NCI-H524 (cell line): ENCODE measurements around the gene SH3PXD2B.
"Not testable (repeated sequence)": the region's sequence is repeated elsewhere in the genome, so short reads cannot be mapped to it uniquely, and the experiment has no call there.

Experiments
- DNase-seq, 2 experiments: peaks; one replicate each; lab custom pipeline; 2025; lab: John Stamatoyannopoulos, UW

The SH3PXD2B gene

GRCh38 chr5:172302047-172302710 is 152.1 kb downstream of the SH3PXD2B start:
- no peak for DNase-seq

- DNase-seq = no peak
Observed at GRCh38 chr5:172299916-172300439, 154.3 kb downstream of the SH3PXD2B start.

GRCh38 chr5:172294831-172295230 is 159.5 kb downstream of the SH3PXD2B start:
- DNase-seq = no peak

- DNase-seq = no peak
Observed at GRCh38 chr5:172293745-172294342, 160.5 kb downstream of the SH3PXD2B start.

- peak; percentile 19 to 78 for DNase-seq
Observed at GRCh38 chr5:172293054-172293744, 161.1 kb downstream of the SH3PXD2B start.

- not testable (repeated sequence) for DNase-seq
Observed at GRCh38 chr5:172291837-172292236, 162.5 kb downstream of the SH3PXD2B start.

GRCh38 chr5:172288465-172288864 is 165.9 kb downstream of the SH3PXD2B start:
- DNase-seq = no peak

- not testable (repeated sequence) for DNase-seq
Observed at GRCh38 chr5:172287140-172287539, 167.2 kb downstream of the SH3PXD2B start.

- no peak for DNase-seq
Observed at GRCh38 chr5:172285226-172286143, 168.8 kb downstream of the SH3PXD2B start.

- DNase-seq = no peak
Observed at GRCh38 chr5:172284611-172284980, 169.7 kb downstream of the SH3PXD2B start.

GRCh38 chr5:172283862-172284610 is 170.3 kb downstream of the SH3PXD2B start:
- peak; percentile 15 to 67 for DNase-seq

- DNase-seq = peak; percentile 66 to 72
Observed at GRCh38 chr5:172283020-172283861, 171.1 kb downstream of the SH3PXD2B start, which contains the start of gene UBTD2. UBTD2 (minus strand) TSS chr5:172283764; CDS start chr5:172283665, 99 bp downstream.

- no peak for DNase-seq
Observed at GRCh38 chr5:172282272-172283019, 171.9 kb downstream of the SH3PXD2B start.

GRCh38 chr5:172281346-172281745 is 173.0 kb downstream of the SH3PXD2B start:
- peak in 1 of 2 experiments; percentile 9 for DNase-seq

GRCh38 chr5:172280929-172281328 is 173.4 kb downstream of the SH3PXD2B start:
- DNase-seq = peak in 1 of 2 experiments; percentile 25

- DNase-seq = no peak
Observed at GRCh38 chr5:172280317-172280716, 174.0 kb downstream of the SH3PXD2B start.

GRCh38 chr5:172278356-172278755 is 176.0 kb downstream of the SH3PXD2B start:
- no peak for DNase-seq

- DNase-seq = no peak
Observed at GRCh38 chr5:172276214-172276613, 178.1 kb downstream of the SH3PXD2B start.
